Astrocyte of the cerebellum (primary cell): ENCODE results near the gene NUDCD3.

ENCODE experiments used
- DNase-seq: peaks from one replicate; pipeline ENCODE4 v3.0.0-alpha.2; 2011; ENCODE audit warnings: low read depth
- H3K4me3 ChIP-seq: 2 replicates; pipeline ENCODE4 v1.5.1; 2011; ENCODE audit warnings: mild to moderate bottlenecking, low read depth, low read length, moderate library complexity
- CTCF ChIP-seq: IDR thresholded peaks from 2 replicates; pipeline ENCODE4 v1.5.1; 2012; ENCODE audit warnings: low read length, low read depth, moderate library complexity, mild to moderate bottlenecking; ENCODE audit errors: missing control alignments
- in situ Hi-C: cut with HindIII; loops from 2 replicates; pipeline ENCODE4 v1.10.0; 2017; ENCODE audit warnings: low sequenced_read_pairs

NUDCD3 gene

DNA sequence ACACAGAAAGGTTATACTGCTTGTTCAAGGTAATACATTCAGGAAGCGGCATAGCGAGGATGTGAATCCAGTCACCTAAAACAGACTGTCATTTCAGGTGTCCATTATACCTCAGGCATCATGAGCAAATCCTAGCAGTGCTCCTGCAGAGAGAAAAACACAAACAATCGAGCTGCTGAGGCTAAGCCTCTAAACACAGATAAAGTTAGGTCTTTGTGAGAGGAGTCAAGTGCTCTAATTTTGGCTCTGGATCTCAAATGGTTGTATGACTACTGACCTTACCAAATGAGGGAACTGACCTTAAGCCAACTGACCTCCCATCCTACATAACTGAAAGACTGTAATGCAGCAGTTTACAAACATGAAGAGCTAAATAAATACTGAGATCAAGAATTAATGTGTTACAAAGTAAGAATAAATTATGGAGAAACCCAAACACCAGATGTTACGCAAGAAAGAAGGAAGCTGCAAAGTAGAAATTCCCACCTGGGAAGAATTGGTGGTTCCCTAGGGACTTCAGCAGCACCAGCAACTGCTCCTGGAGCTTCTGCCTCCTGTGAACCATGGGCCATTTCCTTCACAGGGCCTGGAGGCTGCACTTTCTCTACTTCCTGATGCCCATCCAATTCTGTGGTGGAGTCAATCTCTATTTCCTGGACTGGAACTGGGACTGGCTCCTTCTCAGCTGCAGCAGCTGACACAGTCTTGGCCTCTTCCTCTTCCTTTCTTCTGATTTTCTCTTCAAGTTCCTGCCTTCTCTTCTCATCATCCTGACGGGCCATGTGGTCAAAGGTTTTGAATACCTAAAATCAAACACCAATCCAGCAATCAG, 5.8 kb downstream of the NUDCD3 start:
- TF ChIP-seq CTCF: no peak
- in situ Hi-C loops: loop anchor here (10.0 kb wide), 1 partner anchor 240 kb away; no protein-coding TSS in a partner anchor
- no peak for DNase-seq
- H3K4me3 ChIP-seq: no peak overlapping the region

- DNase-seq: no peak
- in situ Hi-C loops: loop anchor here (10.0 kb wide), 1 partner anchor 238 kb away; no protein-coding TSS in a partner anchor
- TF ChIP-seq CTCF: no peak
- H3K4me3 ChIP-seq: no peak overlapping the region
These were observed 7.7 kb downstream of the NUDCD3 start for GRCh38 chr7:44482502-44483485.

DNA sequence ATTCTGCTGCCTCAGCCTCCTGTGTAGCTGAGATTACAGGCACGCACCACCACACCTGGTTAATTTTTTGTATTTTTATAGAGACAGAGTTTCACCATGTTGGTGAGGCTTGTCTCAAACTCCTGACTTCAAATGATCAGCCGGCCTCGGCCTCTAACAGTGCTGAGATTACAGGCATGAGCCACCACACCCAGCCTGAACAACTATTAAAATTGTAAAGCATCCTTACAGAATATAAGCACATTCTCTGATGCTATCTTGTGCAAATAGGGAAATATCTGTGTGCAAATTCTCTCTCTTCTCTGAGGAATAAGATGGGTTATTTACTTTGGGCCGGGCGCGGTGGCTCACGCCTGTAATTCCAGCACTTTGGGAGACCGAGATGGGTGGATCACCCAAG, 12.5 kb downstream of the NUDCD3 start:
- in situ Hi-C loops: no loop called here
- DNase-seq: no peak
- TF ChIP-seq CTCF: no peak
- no peak overlapping the region for H3K4me3 ChIP-seq

DNA sequence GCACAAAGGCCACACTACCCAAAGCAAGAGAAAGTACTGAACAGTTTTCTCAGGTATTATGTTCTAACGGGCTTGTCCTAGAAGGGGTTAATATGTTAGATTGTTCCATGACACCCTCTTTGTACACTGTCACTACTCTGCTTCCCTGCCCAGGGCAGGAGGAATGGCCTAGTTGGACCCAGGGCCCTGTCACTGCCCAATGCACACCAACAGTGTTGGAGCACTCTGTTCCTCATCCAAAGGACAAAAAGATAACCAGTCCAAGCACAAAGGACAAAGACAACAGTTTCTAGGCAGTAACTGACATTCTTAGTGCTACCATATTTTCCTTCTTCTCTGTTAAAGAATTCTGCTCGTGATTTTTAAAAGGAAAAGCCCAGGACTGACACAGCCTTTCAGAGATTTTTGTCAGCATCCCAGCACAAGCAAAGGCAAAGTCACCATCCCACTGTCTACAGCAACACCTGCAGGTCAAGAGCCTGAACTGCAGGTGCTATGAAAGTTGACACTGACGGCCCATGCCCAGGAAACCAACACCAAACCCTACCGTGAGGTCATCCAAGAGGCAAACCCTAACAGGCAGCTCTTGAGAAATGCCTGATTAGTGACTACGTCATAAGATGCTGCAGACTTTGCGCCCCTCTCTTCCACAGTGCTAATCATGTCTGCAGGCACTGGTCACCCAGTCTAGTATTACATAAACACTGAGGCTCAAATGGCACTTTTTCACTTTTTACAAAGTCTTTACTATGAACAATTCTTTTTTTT, 13.2 kb downstream of the NUDCD3 start:
- peak; percentile 100 for TF ChIP-seq CTCF

GRCh38 chr7:44476313-44476712, 14.1 kb downstream of the NUDCD3 start:
- in situ Hi-C loops: no loop called here
- no peak for DNase-seq
- TF ChIP-seq CTCF: no peak
- no peak overlapping the region for H3K4me3 ChIP-seq

More for the DNA sequence above, 13.2 kb downstream of the NUDCD3 start:
- DNase-seq: peak; percentile 48
- in situ Hi-C loops: no loop called here
- no peak overlapping the region for H3K4me3 ChIP-seq

GRCh38 chr7:44473295-44473694, 17.2 kb downstream of the NUDCD3 start:
- in situ Hi-C loops: no loop called here
- no peak overlapping the region for H3K4me3 ChIP-seq
- no peak for DNase-seq
- TF ChIP-seq CTCF: no peak
